Endothelial cell of umbilical vein (primary cell): Measurements from ENCODE around the gene CNOT6. TPM values are rescaled to one million over a fixed set of nuclear protein-coding genes. Genes with fewer than 3 reads are reported as not detected.

ENCODE experiments used
- BruUV-seq: library from RNA; stranded (reverse); fragments of 400-500 nt; replicated peaks from 2 replicates; lab custom pipeline; 2021; lab: Mats Ljungman, UMichigan
- CTCF ChIA-PET: fragments of 300-600, 350-600 bp; sonication (Branson Sonifier 250); formaldehyde crosslinking; loops from one replicate; lab custom pipeline; 2021; ENCODE audit warnings: antibody characterized with exemption, inconsistent platforms; lab: Charles Lee
- POLR2A ChIA-PET: fragments of 300-600, 350-600 bp; sonication (Branson Sonifier 250); formaldehyde crosslinking; loops from one replicate; lab custom pipeline; 2021; ENCODE audit warnings: antibody characterized with exemption, inconsistent platforms; lab: Charles Lee
- DNase-seq: peaks from one replicate; pipeline ENCODE4 v3.0.0-alpha.2; 2011; ENCODE audit warnings: low read depth, low spot score
- FAIRE-seq: peaks from 2 replicates; lab custom pipeline; 2011; peaks lifted over from hg19 to GRCh38; lab: Jason Lieb, UNC
- H2AFZ ChIP-seq: 2 replicates; pipeline ENCODE4 v1.6.0; 2012; ENCODE audit warnings: low read depth, low read length, control low read depth, inconsistent platforms
- H3K27ac ChIP-seq: 2 replicates; pipeline ENCODE4 v1.5.1; 2011; ENCODE audit warnings: low read depth, mild to moderate bottlenecking, control low read depth, low read length, moderate library complexity; ENCODE audit not compliant: insufficient read depth
- H3K27me3 ChIP-seq, 2 experiments: 2 replicates each; pipeline versions ENCODE4 v1.6.0 to v1.6.1; 2011; ENCODE audit warnings: low read length in 2 of 2, mixed read lengths in 1 of 2; ENCODE audit not compliant: control insufficient read depth in 2 of 2, insufficient read depth in 2 of 2
- H3K36me3 ChIP-seq, 2 experiments: 2 replicates in 1 of 2; 3 replicates in 1 of 2; pipeline ENCODE4 v1.5.1; 2011; ENCODE audit warnings: low read length in 2 of 2, mild to moderate bottlenecking in 1 of 2, moderate library complexity in 1 of 2; ENCODE audit not compliant: control insufficient read depth in 2 of 2, insufficient read depth in 2 of 2; ENCODE audit errors: extremely low read depth in 1 of 2
- H3K4me1 ChIP-seq: 3 replicates; pipeline ENCODE4 v1.5.1; 2011; ENCODE audit warnings: mild to moderate bottlenecking, low read length; ENCODE audit not compliant: control insufficient read depth, insufficient read depth; ENCODE audit errors: extremely low read depth
- H3K4me2 ChIP-seq: 2 replicates; pipeline ENCODE4 v1.6.1; 2011; ENCODE audit warnings: low read length, control low read depth, mixed read lengths; ENCODE audit not compliant: insufficient read depth
- H3K4me3 ChIP-seq, 3 experiments: fragments of 200-600 bp in 1 of 3; sonication (generic), shearing (Covaris generic) in 1 of 3; replicated peaks in 1 of 3; 2 replicates each; pipeline ENCODE4 v1.5.1; 2011 to 2016; ENCODE audit warnings: control low read depth in 3 of 3, low read length in 3 of 3, mild to moderate bottlenecking in 2 of 3, inconsistent platforms in 1 of 3, low read depth in 1 of 3, moderate library complexity in 1 of 3; ENCODE audit not compliant: insufficient read depth in 1 of 3
- H3K79me2 ChIP-seq: 2 replicates; pipeline ENCODE4 v1.6.0; 2012; ENCODE audit warnings: low read length, inconsistent platforms; ENCODE audit not compliant: control insufficient read depth, insufficient read depth
- H3K9ac ChIP-seq: replicated peaks from 2 replicates; pipeline ENCODE3; 2011; ENCODE audit warnings: low read length, control low read depth; ENCODE audit not compliant: insufficient read depth; ENCODE audit errors: extremely low read depth
- H3K9me1 ChIP-seq: replicated peaks from 3 replicates; pipeline ENCODE4 v1.6.0; 2011; ENCODE audit warnings: mild to moderate bottlenecking, low read length; ENCODE audit not compliant: control insufficient read depth, insufficient read depth; ENCODE audit errors: extremely low read depth
- H3K9me3 ChIP-seq: replicated peaks from 2 replicates; pipeline ENCODE4 v1.5.1; 2012; ENCODE audit warnings: low read length, inconsistent platforms; ENCODE audit not compliant: control insufficient read depth, insufficient read depth
- H4K20me1 ChIP-seq: replicated peaks from 2 replicates; pipeline ENCODE3; 2011; ENCODE audit warnings: mild to moderate bottlenecking, low read length; ENCODE audit not compliant: control insufficient read depth, insufficient read depth; ENCODE audit errors: extremely low read depth
- EZH2 ChIP-seq: IDR thresholded peaks from 2 replicates; pipeline ENCODE4 v1.6.1; 2012; ENCODE audit warnings: borderline replicate concordance, low read depth, mild to moderate bottlenecking, moderate library complexity, low read length, inconsistent platforms; ENCODE audit not compliant: severe bottlenecking
- FOS ChIP-seq: IDR thresholded peaks from 2 replicates; pipeline ENCODE4 v1.6.1; 2011; ENCODE audit warnings: mild to moderate bottlenecking, low read length, moderate library complexity, borderline replicate concordance; ENCODE audit not compliant: insufficient read depth
- GATA2 ChIP-seq: IDR thresholded peaks from 2 replicates; pipeline ENCODE4 v1.7.0; 2011; ENCODE audit warnings: low read depth, mild to moderate bottlenecking, moderate library complexity, mixed read lengths, low read length; ENCODE audit not compliant: insufficient read length, insufficient read depth
- JUN ChIP-seq: IDR thresholded peaks from 2 replicates; pipeline ENCODE4 v1.6.1; 2011; ENCODE audit warnings: borderline replicate concordance, low read depth; ENCODE audit not compliant: insufficient read length, insufficient read depth
- MYC ChIP-seq: IDR thresholded peaks from one replicate; pipeline ENCODE4 v1.6.1; 2011; ENCODE audit warnings: mild to moderate bottlenecking, low read depth, low read length
- POLR2A ChIP-seq: IDR thresholded peaks from 2 replicates; pipeline ENCODE4 v1.6.1; 2012; ENCODE audit warnings: low read depth, mild to moderate bottlenecking, control low read depth, low read length
- POLR2AphosphoS5 ChIP-seq: IDR thresholded peaks from 2 replicates; pipeline ENCODE4 v1.6.1; 2012; ENCODE audit warnings: low read depth, mild to moderate bottlenecking, control low read depth, low read length, moderate library complexity; ENCODE audit not compliant: insufficient read depth
- dilution Hi-C: fragments of 300-500 bp; cut with MboI; formaldehyde crosslinking; loops from one replicate; pipeline ENCODE4 v1.15.0; 2019; ENCODE audit warnings: low sequenced_read_pairs; ENCODE audit not compliant: extremely low pct_ligation_motif_present
- intact Hi-C: fragments of 100-400 bp; cut with micrococcal nuclease; formaldehyde crosslinking; loops from one replicate; pipeline ENCODE4 v1.10.0; 2022
- polyA plus RNA-seq, 4 experiments: library from polyadenylated mRNA; depleted of rRNA in 3 of 4; stranded (reverse) in 3 of 4; unstranded in 1 of 4; fragments of >200 nt; gene quantifications; 2 replicates each; pipeline versions ENCODE4 v1.2.1 to v1.2.3, GENCODE V29; 2011 to 2012; ENCODE audit warnings: missing spikeins in 1 of 4
- total RNA-seq: library from RNA; stranded (reverse); gene quantifications from 2 replicates; pipeline ENCODE4 v1.2.3, GENCODE V29; 2021
- TF ChIP-seq, protein P1 (sequence below): IDR thresholded peaks from 2 replicates; pipeline ENCODE4 v1.6.1; 2011; ENCODE audit not compliant: insufficient read depth, insufficient read length
- TF ChIP-seq, protein P2 (sequence below), 2 donors: IDR thresholded peaks; 1 replicate in 1 of 2; 2 replicates in 1 of 2; pipeline ENCODE4 v1.5.1; 2011; ENCODE audit warnings: low read length in 2 of 2, mild to moderate bottlenecking in 2 of 2, moderate library complexity in 2 of 2, control low read depth in 1 of 2, inconsistent platforms in 1 of 2, low read depth in 1 of 2; ENCODE audit not compliant: insufficient read depth in 1 of 2; ENCODE audit errors: extremely low read depth in 1 of 2

The CNOT6 gene
- total and polyA plus RNA-seq, 2 donors (not counting 3 experiments of a cell fraction or from before 2014, with no cell fraction given), result 9.2 to 33.8 TPM

DNA sequence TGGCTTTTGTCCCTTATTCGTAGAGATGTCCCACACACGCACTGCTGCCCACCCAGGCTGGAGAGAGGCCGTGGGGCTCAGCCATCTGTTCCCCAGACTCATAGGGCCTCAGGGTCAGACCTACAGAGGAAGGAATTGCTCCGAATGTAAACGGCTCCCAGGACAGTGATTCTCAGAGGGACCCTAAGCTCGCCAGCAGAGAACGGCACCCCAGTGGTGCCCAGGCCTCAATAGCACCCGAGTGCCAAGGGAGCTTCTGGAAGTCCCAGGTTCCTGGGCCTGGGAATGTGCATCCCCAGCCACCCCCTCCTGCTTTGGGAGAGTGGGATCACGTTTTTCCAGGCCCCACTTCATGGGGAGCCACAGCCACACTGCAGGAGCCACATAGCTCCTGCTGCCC, 32.9 kb upstream of the CNOT6 start:
- H2AFZ ChIP-seq, result no peak overlapping the region
- H3K79me2 ChIP-seq, result no peaks in the 10 kb centered on the region
- no peak overlapping the region for H3K4me3 ChIP-seq
- BruUV-seq, result no TSS peak
- H4K20me1 ChIP-seq, result no peaks in the 10 kb centered on the region
- H3K27me3 ChIP-seq, result no peaks in the 10 kb centered on the region
- no peaks in the 10 kb centered on the region for H3K36me3 ChIP-seq
- no peaks in the 10 kb centered on the region for H3K9me3 ChIP-seq
- ChIA-PET CTCF (interaction anchor here (1.4 kb wide), 1 partner anchor 9 kb away, joined by 5 read pairs; no protein-coding TSS in a partner anchor), POLR2A (no interaction called here)
- intact Hi-C loops (no loop called here), dilution Hi-C loops (no loop called here)
- no peak overlapping the region for H3K9ac ChIP-seq
- no peak for DNase-seq
- FAIRE-seq, result no peak
- no peaks in the 10 kb centered on the region for H3K9me1 ChIP-seq
- H3K27ac ChIP-seq, result no peak overlapping the region
- no peak for TF ChIP-seq POLR2A
- no peaks in the 10 kb centered on the region for H3K4me1 ChIP-seq
- H3K4me2 ChIP-seq, result no peak overlapping the region

DNA sequence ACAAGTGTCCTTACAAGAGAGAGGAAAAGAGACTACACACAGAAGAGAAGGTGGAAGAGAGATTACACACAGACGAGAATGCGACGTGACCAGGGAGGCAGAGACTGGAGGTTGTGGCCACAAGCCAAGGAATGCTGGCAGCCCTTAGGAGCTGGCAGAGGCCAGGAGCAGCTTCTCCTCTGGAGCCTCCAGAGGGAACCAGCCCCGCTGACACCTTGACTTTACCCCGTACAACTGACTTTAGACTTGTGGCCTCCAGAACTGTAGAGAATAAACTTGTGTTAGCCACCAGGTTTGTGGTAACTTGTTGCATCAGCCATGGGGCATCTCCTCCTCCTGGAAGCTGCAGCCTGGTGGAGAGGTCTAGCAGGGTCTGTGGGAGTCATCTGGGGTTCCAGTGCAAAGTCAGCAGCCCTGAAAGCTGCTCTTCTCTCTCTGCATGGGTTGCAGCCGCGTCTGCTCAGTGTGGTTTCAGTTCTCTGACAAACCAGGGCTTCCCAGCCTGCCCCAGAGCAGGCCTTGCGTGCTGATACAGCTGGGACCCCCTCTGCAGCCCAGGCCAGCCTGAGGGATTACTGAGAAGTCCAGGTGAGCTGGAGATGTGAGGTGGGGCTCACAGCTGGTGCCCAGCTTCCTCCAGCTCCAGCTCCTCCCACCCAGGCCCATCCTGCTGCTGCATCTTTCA, 30.8 kb upstream of the CNOT6 start:
- dilution Hi-C loops, result no loop called here
- ChIA-PET CTCF (interaction anchor here (1.3 kb wide), 1 partner anchor 262 kb away, joined by 3 read pairs; no protein-coding TSS in a partner anchor), POLR2A (no interaction called here)
- Histone ChIP-seq H3K4me1 (no peaks in the 10 kb centered on the region), H3K9ac (no peak overlapping the region), H3K36me3 (no peaks in the 10 kb centered on the region), H3K27me3 (no peaks in the 10 kb centered on the region), H3K79me2 (no peaks in the 10 kb centered on the region), H3K9me1 (no peaks in the 10 kb centered on the region), H3K9me3 (no peaks in the 10 kb centered on the region), H3K4me2 (no peak overlapping the region), H3K27ac (no peak overlapping the region), H4K20me1 (no peaks in the 10 kb centered on the region), H2AFZ (no peak overlapping the region), H3K4me3 (no peak overlapping the region)
- intact Hi-C loops, result no loop called here
- no peak for DNase-seq
- TF ChIP-seq, protein P1, sequence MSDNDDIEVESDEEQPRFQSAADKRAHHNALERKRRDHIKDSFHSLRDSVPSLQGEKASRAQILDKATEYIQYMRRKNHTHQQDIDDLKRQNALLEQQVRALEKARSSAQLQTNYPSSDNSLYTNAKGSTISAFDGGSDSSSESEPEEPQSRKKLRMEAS, result no peak
- TF ChIP-seq, protein P2, sequence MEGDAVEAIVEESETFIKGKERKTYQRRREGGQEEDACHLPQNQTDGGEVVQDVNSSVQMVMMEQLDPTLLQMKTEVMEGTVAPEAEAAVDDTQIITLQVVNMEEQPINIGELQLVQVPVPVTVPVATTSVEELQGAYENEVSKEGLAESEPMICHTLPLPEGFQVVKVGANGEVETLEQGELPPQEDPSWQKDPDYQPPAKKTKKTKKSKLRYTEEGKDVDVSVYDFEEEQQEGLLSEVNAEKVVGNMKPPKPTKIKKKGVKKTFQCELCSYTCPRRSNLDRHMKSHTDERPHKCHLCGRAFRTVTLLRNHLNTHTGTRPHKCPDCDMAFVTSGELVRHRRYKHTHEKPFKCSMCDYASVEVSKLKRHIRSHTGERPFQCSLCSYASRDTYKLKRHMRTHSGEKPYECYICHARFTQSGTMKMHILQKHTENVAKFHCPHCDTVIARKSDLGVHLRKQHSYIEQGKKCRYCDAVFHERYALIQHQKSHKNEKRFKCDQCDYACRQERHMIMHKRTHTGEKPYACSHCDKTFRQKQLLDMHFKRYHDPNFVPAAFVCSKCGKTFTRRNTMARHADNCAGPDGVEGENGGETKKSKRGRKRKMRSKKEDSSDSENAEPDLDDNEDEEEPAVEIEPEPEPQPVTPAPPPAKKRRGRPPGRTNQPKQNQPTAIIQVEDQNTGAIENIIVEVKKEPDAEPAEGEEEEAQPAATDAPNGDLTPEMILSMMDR (IDR thresholded peaks at IDR 0.05; ENCODE audit: extremely low read depth in 1 of 2, insufficient read depth in 1 of 2, low read depth in 1 of 2, low read length in 2 of 2), result no peak
- TF ChIP-seq MYC (no peak), FOS (no peak), POLR2AphosphoS5 (no peak), EZH2 (no peak), JUN (no peak), GATA2 (no peak), POLR2A (no peak)
- no peak for FAIRE-seq
- BruUV-seq, result no TSS peak
